Measurements from ENCODE around the gene DDX19B.
A peak's percentile ranks its signal among the peaks of the same experiment; 100 is the strongest.
"Not testable (repeated sequence)": the region's sequence is repeated elsewhere in the genome, so short reads cannot be mapped to it uniquely, and the experiment has no call there.

The DDX19B gene

GRCh38 chr16:70267516-70267915, 31.5 kb upstream of the DDX19B start:
- peak; percentile 68 for DNase-seq (ENCODE audit: low read depth, low spot score)
- Histone ChIP-seq H3K4me1 (ENCODE audit: insufficient read depth, insufficient read length) (no peaks in the 10 kb centered on the region), H3K9me3 (ENCODE audit: insufficient read depth, low read length) (no peaks in the 10 kb centered on the region), H3K27me3 (ENCODE audit: insufficient read depth, insufficient read length) (no peaks in the 10 kb centered on the region), H3K36me3 (ENCODE audit: insufficient read depth, insufficient read length, low read length) (peaks cover 91% of the 10 kb centered on the region), H3K4me3 (ENCODE audit: insufficient read length, low read depth) (no peak overlapping the region), H3K9ac (ENCODE audit: insufficient read length, low read depth) (no peak overlapping the region)
- TF ChIP-seq SUZ12 (IDR thresholded peaks at IDR 0.05; ENCODE audit: extremely low read depth, insufficient read depth, insufficient read length), result no peak

GRCh38 chr16:70267922-70268321, 31.1 kb upstream of the DDX19B start:
- H3K4me3 ChIP-seq (ENCODE audit: insufficient read length, low read depth); H3K9ac ChIP-seq (ENCODE audit: insufficient read length, low read depth); DNase-seq (ENCODE audit: low read depth, low spot score); H3K4me1 ChIP-seq (ENCODE audit: insufficient read depth, insufficient read length); H3K27me3 ChIP-seq (ENCODE audit: insufficient read depth, insufficient read length); H3K9me3 ChIP-seq (ENCODE audit: insufficient read depth, low read length): not testable (repeated sequence)
- peaks cover 91% of the 10 kb centered on the region for H3K36me3 ChIP-seq (ENCODE audit: insufficient read depth, insufficient read length, low read length)

GRCh38 chr16:70269471-70269870, 29.5 kb upstream of the DDX19B start:
- Histone ChIP-seq H3K4me1 (ENCODE audit: insufficient read depth, insufficient read length) (no peaks in the 10 kb centered on the region), H3K36me3 (ENCODE audit: insufficient read depth, insufficient read length, low read length) (peaks cover 82% of the 10 kb centered on the region)

GRCh38 chr16:70270176-70270575, 28.8 kb upstream of the DDX19B start:
- Histone ChIP-seq H3K27me3 (ENCODE audit: insufficient read depth, insufficient read length) (no peaks in the 10 kb centered on the region), H3K36me3 (ENCODE audit: insufficient read depth, insufficient read length, low read length) (peaks cover 81% of the 10 kb centered on the region), H3K9ac (ENCODE audit: insufficient read length, low read depth) (no peak overlapping the region), H3K4me1 (ENCODE audit: insufficient read depth, insufficient read length) (no peaks in the 10 kb centered on the region), H3K9me3 (ENCODE audit: insufficient read depth, low read length) (no peaks in the 10 kb centered on the region), H3K4me3 (ENCODE audit: insufficient read length, low read depth) (no peak overlapping the region)
- TF ChIP-seq ZNF274 (IDR thresholded peaks at IDR 0.05; ENCODE audit: low read depth, low read length) (no peak), SUZ12 (IDR thresholded peaks at IDR 0.05; ENCODE audit: extremely low read depth, insufficient read depth, insufficient read length) (no peak), YY1 (IDR thresholded peaks at IDR 0.05; ENCODE audit: insufficient read depth, insufficient read length) (no peak)
- DNase-seq (ENCODE audit: low read depth, low spot score), result no peak

More at GRCh38 chr16:70269471-70269870, 29.5 kb upstream of the DDX19B start:
- H3K9ac ChIP-seq (ENCODE audit: insufficient read length, low read depth), result no peak overlapping the region
- DNase-seq (ENCODE audit: low read depth, low spot score), result no peak
- TF ChIP-seq YY1 (IDR thresholded peaks at IDR 0.05; ENCODE audit: insufficient read depth, insufficient read length) (no peak), ZNF274 (IDR thresholded peaks at IDR 0.05; ENCODE audit: low read depth, low read length) (no peak), SUZ12 (IDR thresholded peaks at IDR 0.05; ENCODE audit: extremely low read depth, insufficient read depth, insufficient read length) (no peak)
- H3K4me3 ChIP-seq (ENCODE audit: insufficient read length, low read depth), result no peak overlapping the region
- no peaks in the 10 kb centered on the region for H3K27me3 ChIP-seq (ENCODE audit: insufficient read depth, insufficient read length)
- no peaks in the 10 kb centered on the region for H3K9me3 ChIP-seq (ENCODE audit: insufficient read depth, low read length)

DNA sequence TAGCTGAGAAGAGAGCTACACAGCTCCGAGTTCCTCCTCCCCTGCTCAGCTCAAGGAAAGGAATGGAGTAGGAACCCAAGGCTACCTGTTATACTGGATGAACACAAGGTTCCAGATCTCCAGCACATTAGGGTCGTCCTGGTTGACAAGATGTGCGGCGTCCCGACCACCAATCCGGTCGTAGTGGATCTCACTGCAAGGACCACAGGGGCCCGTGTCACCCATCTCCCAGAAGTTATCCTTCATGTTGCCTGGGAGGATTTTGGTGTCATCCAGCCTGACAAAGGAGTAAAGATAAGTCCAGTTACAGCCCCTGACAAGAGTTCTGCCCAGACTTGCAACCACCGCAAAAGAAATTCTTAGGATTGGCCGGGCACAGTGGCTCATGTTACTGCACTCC, 27.3 kb upstream of the DDX19B start:
- no peak for DNase-seq (ENCODE audit: low read depth, low spot score)
- H3K9ac ChIP-seq (ENCODE audit: insufficient read length, low read depth), result no peak overlapping the region
- TF ChIP-seq SUZ12 (IDR thresholded peaks at IDR 0.05; ENCODE audit: extremely low read depth, insufficient read depth, insufficient read length), result no peak
- no peak for TF ChIP-seq YY1 (IDR thresholded peaks at IDR 0.05; ENCODE audit: insufficient read depth, insufficient read length)
- TF ChIP-seq ZNF274 (IDR thresholded peaks at IDR 0.05; ENCODE audit: low read depth, low read length), result no peak
- no peaks in the 10 kb centered on the region for H3K27me3 ChIP-seq (ENCODE audit: insufficient read depth, insufficient read length)
- no peaks in the 10 kb centered on the region for H3K4me1 ChIP-seq (ENCODE audit: insufficient read depth, insufficient read length)
- H3K9me3 ChIP-seq (ENCODE audit: insufficient read depth, low read length), result no peaks in the 10 kb centered on the region
- no peak overlapping the region for H3K4me3 ChIP-seq (ENCODE audit: insufficient read length, low read depth)
- H3K36me3 ChIP-seq (ENCODE audit: insufficient read depth, insufficient read length, low read length), result peaks cover 78% of the 10 kb centered on the region

GRCh38 chr16:70276392-70276791, 22.6 kb upstream of the DDX19B start:
- TF ChIP-seq ZNF274 (IDR thresholded peaks at IDR 0.05; ENCODE audit: low read depth, low read length), result no peak
- TF ChIP-seq SUZ12 (IDR thresholded peaks at IDR 0.05; ENCODE audit: extremely low read depth, insufficient read depth, insufficient read length), result no peak
- TF ChIP-seq YY1 (IDR thresholded peaks at IDR 0.05; ENCODE audit: insufficient read depth, insufficient read length), result no peak
- no peak for DNase-seq (ENCODE audit: low read depth, low spot score)

DNA sequence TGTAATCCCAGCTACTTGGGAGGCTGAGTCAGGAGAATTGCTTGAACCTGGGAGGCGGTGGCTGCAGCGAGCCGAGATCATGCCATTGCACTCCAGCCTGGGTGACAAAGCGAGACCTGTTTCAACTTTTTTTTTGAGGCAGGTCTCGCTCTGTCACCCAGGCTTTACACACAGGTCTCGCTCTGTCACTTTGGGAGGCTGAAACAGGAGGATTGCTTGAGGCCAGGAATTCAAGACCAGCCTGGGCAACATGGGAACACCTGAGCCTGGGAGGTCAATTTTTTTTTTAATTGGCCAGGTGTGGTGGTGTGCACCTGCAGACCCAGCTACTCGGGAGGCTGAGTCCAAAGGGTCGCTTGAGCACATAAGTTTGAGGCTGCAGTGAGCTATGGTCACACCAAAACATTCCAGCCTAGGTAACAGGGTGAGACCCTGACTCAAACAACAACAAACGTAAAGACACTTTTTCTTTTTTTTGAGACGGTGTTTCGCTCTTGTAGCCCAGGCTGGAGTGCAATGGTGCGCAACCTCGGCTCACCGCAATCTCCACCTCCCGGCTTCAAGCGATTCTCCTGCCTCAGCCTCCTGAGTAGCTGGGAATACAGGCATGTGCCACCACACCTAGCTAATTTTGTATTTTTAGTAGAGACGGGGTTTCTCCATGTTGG, 11.5 kb upstream of the DDX19B start:
- not testable (repeated sequence) for DNase-seq (ENCODE audit: low read depth, low spot score); H3K4me1 ChIP-seq (ENCODE audit: insufficient read depth, insufficient read length); H3K27me3 ChIP-seq (ENCODE audit: insufficient read depth, insufficient read length); H3K9me3 ChIP-seq (ENCODE audit: insufficient read depth, low read length)
- Histone ChIP-seq H3K9ac (ENCODE audit: insufficient read length, low read depth) (peak overlapping the region; percentile 99), H3K36me3 (ENCODE audit: insufficient read depth, insufficient read length, low read length) (peaks cover 38% of the 10 kb centered on the region), H3K4me3 (ENCODE audit: insufficient read length, low read depth) (peak overlapping the region; percentile 96)

More at GRCh38 chr16:70276392-70276791, 22.6 kb upstream of the DDX19B start:
- no peaks in the 10 kb centered on the region for H3K27me3 ChIP-seq (ENCODE audit: insufficient read depth, insufficient read length)
- H3K9me3 ChIP-seq (ENCODE audit: insufficient read depth, low read length), result no peaks in the 10 kb centered on the region
- H3K4me1 ChIP-seq (ENCODE audit: insufficient read depth, insufficient read length), result no peaks in the 10 kb centered on the region
- H3K9ac ChIP-seq (ENCODE audit: insufficient read length, low read depth), result no peak overlapping the region
- H3K4me3 ChIP-seq (ENCODE audit: insufficient read length, low read depth), result no peak overlapping the region
- H3K36me3 ChIP-seq (ENCODE audit: insufficient read depth, insufficient read length, low read length), result peaks cover 78% of the 10 kb centered on the region
